IPS-11a (cell line): ENCODE measurements around the gene CBL.
"Not testable (repeated sequence)": the region's sequence is repeated elsewhere in the genome, so short reads cannot be mapped to it uniquely, and the experiment has no call there.

Source experiments
- H3K4me3 ChIP-seq: one replicate; pipeline ENCODE4 v1.5.1; 2013; ENCODE audit warnings: low read depth, low read length, control low read depth

Gene CBL

DNA sequence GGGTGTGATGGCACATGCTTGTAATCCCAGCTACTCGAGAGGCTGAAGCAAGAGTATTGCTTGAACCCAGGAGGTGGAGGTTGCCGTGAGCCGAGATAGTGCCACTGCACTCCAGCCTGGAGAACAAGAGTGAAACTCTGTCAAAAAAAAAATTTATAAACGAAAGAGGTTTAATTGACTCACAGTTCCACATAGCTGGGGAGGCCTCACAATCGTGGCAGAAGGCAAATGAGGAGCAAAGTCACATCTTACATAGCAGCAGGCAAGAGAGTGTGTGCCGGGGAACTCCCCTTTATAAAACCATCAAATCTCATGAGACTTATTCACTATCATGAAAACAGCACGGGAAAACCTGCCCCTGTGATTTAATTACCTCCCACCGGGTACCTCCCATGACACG lies 21.7 kb upstream of the CBL start:
- H3K4me3 ChIP-seq, result not testable (repeated sequence)

DNA sequence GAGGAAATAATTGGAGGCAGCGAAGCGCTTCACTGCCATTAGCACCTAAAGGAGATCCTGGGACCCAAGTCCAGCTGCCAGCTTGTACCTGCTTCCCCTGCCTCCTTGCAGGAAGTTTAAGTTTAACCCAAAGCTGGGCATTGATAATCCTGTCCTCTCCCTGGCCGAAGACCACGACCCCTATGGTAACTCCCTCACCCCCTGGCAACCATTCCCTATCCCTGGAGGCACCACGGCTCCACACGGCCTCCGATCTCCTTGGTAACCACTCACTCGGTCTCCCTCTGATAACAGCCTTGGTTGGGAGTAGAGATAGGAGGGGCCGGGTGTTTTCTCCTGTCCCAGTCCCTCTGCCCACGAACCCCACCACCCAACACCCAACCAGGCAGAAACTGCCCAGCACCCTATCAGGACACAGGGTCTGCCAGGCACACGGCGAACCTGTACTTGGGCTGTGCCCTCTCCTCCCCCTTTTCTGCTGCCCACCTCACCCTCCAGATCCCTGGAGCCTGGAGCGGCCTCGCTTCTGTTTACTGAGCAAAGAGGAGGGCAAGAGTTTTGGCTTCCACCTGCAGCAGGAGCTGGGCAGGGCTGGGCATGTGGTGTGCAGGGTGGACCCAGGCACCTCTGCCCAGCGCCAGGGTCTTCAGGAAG lies 20.0 kb upstream of the CBL start:
- no peak overlapping the region for H3K4me3 ChIP-seq

DNA sequence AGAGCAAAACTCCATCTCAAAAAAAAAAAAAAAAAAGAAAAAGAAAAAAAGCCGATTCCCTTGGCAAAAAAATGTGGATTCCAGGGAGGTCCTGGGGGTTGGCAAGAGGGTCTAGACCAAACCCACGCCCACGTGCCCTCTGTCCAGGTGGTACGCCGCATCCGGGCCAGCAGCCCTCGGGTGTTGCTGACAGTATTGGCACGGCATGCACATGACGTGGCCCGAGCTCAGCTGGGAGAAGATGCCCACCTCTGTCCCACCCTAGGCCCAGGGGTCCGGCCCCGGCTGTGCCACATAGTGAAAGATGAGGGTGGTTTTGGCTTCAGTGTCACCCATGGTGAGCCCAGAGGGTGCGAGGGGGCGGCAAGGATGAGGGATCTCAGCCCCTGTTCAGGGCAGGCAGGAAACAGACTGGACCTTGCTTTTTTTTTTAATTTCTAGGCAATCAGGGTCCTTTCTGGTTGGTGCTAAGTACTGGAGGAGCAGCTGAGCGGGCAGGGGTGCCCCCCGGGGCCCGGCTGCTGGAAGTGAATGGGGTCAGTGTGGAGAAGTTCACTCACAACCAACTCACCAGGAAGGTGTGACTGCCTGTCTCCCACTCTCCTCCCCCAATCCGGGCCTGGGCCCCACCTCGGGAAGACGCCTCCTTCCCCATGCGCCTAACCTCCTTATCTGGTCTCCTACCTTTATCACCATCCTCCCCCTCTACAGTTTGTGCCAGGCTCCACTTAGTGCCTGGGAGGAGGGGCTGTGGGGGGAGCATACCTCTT lies 18.8 kb upstream of the CBL start:
- no peak overlapping the region for H3K4me3 ChIP-seq

DNA sequence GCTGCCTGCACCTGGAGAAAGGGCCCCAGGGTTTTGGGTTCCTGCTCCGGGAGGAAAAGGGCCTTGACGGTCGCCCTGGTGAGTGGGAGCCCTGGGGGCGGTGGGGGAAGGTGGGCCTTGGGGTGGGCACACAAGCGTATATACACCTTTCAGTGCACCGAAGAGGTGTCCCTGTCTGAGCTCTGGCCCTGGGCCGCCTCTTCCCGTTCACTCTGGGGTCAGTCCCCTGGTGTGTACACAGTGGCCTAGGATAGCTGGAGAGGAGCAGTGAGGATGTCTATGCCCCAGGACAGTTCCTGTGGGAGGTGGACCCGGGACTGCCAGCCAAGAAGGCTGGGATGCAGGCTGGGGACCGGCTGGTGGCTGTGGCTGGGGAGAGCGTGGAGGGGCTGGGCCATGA lies 18.1 kb upstream of the CBL start:
- no peak overlapping the region for H3K4me3 ChIP-seq

DNA sequence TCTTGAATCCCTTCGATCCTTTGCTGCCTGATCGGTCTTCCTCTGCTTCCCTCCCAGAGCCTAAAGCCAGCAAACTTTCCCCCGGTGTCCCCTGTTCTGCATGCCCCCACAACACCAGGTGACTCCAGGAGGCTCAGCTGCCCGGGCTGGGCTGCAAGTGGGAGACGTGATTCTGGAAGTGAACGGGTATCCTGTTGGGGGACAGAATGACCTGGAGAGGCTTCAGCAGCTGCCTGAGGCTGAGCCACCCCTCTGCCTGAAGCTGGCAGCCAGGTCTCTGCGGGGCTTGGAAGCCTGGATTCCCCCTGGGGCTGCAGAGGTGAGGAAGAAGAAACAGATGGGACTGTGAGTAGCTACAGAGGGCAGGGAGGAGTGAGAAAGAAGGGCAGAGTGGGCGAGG lies 17.3 kb upstream of the CBL start:
- no peak overlapping the region for H3K4me3 ChIP-seq

DNA sequence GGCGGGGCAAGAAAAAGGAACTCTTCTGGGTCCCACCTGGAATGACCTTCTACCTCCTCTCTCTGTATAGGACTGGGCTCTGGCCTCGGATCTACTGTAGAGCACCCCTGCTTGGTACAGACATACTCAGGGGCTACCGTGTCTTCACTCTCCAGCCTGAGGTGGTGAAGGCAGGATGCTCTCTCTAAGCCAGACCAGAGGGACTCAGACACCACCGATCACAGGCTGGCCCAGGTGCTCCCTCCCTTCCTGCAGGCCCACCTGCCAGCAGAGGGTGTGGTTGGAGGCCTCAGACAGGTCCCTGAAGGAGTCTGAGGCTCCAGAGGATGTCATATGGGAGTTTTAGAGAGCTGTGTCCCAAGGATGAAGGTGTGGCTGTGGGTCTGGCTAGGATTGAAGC lies 16.7 kb upstream of the CBL start:
- H3K4me3 ChIP-seq, result no peak overlapping the region

DNA sequence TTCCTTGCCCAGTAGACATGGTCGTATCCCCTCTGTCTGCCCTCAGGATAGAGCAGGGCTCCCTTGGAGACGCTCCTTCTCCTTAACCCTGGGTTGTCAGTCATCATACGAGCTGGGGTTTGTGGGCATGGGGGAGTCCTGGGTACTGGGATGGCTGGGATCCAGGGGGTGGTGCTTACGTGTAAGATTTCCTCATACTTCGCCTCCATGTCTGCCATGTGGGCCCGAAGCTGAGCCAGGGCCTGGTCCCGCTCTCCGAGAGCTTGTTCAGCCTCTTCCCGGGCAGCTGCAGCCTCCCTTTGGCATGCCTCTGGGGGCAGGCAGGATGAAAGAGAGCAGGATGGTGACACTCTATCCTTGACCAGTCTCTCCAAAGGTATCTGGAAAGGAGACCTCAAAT lies 15.6 kb upstream of the CBL start:
- H3K4me3 ChIP-seq, result no peak overlapping the region

DNA sequence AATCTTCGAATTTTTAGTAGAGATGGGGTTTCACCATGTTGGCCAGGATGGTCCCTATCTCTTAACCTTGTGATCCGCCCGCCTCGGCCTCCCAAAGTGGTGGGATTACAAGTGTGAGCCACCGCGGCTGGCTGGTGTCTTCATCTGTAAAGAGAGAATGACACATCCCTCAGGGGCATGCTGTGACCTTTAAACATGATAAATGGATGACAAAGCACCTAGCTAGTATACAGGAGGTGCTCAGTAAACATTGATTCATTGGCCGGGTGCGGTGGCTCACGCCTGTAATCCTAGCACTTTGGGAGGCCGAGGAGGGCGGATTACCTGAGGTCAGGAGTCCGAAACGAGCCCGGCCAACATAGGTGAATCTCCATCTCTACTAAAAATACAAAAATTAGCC lies 14.9 kb upstream of the CBL start:
- not testable (repeated sequence) for H3K4me3 ChIP-seq

DNA sequence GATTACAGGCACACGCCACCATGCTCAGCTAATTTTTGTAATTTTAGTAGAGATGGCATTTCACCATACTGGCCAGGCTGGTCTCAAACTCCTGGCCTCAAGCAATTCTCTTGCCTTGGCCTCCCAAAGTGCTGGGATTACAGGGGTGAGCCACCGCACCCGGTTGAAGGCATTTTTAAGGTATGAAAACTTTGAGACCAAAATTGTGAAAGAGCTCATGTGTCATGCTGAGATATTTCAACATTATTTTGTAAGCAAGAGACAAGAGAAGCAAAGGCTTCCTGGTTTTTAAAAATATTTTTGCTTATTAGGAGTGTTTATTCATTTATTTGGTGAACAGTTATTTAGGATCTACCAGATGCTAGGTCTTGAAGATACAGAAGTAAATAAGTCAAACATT lies 14.0 kb upstream of the CBL start:
- H3K4me3 ChIP-seq, result no peak overlapping the region

DNA sequence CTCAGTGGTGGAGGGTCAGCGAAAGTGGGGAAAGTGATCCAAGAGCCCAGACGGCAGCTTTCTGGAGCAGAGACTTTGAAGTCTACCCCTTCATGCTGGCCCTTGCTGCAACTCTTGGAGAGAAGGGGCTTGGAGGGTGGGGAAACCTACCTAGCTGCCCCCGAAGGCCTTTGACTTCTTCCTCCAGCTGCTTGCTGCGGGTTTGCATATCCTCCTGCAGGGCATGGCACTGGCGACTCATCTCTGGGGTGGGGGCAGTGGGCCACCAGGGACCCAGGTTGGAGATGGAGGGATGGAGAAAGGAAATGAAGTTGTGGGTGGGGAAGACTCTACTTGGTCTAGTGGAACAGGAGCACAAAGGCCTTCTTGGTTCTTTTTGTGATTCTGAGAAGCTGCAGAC lies 13.1 kb upstream of the CBL start:
- no peak overlapping the region for H3K4me3 ChIP-seq

DNA sequence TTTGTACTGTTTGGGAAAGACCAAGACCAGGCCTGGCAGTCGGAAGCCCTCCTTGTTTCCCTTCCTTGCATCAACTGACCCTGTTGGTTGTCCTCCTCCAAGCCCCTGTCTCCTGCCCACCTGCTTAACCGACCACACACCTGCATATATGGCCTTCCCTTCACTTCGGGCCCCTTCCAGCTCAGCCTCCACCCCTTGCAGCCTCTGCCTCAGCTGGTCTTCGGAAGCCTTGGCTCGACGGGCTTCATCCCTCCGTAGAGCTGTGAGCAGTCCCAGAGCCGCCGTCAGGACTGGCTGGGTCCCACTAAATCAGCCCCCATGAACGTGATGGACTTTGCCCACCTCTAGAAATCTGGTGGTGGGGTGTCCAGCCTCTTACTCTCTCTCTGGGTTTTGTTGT lies 12.5 kb upstream of the CBL start:
- no peak overlapping the region for H3K4me3 ChIP-seq

DNA sequence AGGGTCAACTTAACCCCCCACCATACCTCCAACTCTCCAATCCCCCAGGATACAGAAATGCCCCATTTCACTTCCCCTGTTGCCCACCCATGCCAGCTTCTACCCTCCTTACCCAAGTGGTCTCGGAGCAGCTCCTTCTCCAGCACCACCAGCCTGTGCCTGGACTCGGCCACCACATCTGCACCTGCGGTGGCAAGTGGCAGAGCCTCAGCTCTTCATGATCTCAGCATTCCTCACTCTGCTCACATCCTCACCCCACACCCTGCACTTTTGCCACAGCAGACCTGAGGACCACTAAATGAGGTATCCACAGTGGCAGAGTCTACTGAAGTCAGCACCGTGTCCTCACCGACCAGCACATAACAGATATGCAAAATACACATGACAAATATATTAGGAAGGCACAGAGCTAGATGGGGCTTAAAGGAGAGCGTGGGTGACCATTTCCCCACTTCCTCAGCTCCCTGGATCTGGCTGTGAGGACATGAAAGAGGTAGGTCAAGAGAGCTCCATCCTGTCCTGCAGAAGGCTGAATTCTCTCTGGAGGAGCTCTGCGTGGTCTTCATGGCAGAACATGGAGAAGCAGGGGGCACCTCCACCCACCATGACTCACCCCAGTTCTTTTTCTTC lies 11.2 kb upstream of the CBL start:
- H3K4me3 ChIP-seq, result no peak overlapping the region

DNA sequence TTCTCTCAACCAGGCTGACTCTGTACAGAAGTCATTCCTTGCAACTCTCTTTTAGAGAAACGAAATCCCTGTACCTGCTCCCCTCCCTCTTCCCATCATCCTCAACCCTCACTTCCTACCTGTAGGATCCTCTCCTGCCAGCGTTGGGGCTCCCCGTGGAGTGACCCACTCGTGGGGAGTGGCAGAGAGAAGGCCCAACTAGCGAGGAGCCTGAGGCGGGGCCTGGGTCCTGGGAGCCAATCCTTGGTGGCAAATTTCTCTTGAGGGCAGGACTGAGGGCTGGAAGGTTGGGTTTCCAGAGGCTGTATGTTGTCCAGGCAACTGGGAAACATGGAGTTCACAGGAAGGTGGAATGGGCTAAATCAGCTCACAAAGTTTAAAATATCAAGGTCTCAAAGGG lies 10.5 kb upstream of the CBL start:
- H3K4me3 ChIP-seq, result no peak overlapping the region

DNA sequence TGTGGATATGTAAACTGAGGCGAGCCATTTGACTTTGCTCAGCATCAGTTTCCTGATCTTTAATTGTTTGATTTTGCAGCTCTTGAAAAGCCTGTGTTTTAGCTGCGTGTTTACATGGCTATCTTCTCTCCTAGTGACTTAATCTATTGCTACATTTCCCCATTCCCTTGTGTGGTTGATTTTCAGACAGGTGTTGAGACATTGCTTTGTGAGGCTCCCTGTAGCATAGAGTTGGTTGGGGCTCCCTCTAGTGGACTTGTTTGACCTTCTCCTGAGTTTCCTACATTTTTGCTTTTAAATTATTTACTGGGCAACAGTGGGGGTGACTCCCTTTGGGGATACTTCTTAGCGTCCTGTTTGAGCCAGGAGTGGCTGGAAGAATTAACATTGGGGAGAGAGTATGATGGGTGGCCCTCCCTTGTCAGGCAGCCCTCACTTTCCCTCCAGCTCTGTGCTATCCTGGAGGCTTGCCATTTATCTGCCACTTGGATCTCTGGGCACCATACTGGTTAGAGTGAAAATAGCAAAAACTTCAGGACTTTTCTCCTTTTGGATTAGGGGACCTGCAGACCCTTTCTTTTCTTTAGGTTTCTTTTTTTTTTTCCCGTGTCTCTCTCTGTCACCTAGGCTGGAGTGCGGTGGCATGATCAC lies 9.2 kb upstream of the CBL start:
- H3K4me3 ChIP-seq, result no peak overlapping the region

DNA sequence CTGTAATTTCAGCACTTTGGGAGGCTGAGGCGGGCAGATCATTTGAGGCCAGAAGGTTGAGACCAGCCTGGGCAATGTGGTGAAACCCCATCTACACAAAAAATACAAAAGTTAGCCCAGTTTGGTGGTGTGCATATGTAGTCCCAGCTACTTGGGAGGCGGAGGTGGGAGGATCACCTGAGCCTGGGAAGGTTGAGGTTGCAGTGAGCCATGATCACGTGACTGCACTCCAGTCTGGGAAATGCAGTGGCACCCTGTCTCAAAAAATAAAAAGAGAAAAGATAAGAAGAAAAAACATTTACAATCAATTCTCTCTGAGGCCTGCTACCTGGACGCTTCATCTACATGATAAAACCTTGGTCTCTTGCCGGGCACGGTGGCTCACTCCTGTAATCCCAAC lies 7.2 kb upstream of the CBL start:
- H3K4me3 ChIP-seq, result no peak overlapping the region

DNA sequence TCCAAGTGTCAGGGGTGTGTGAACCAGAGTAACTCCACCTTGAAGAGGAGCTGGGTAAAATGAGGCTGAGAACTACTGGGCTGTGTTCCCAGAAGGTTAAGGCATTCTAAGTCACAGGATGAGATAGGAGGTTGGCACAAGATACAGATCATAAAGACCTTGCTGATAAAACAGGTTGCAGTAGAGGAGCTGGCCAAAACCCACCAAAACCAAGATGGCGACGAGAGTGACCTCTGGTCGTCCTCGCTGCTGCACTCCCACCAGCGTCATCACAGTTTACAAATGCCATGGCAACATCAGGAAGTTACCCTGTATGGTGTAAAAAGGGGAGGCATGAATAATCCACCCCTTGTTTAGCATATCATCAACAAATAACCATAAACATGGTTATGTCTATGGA lies 4.9 kb upstream of the CBL start:
- not testable (repeated sequence) for H3K4me3 ChIP-seq

DNA sequence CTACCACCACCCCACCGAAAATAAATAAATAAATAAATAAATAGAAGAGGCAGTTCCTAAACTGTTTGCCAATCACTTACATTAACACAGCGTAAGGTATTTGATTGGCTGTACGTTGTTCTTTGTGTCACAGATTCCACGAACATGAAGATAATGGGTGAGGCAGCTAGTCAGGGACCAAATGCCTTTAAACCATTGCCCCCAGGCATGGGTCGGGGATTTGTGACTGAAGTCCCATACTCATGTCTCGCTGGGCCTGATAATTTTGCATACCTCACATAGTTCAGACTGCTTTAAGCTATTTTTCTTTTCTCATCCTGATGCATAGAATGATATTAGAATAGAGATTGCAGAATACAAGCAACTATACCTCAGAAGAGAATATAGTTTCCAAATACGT lies 3.6 kb upstream of the CBL start:
- H3K4me3 ChIP-seq, result no peak overlapping the region

DNA sequence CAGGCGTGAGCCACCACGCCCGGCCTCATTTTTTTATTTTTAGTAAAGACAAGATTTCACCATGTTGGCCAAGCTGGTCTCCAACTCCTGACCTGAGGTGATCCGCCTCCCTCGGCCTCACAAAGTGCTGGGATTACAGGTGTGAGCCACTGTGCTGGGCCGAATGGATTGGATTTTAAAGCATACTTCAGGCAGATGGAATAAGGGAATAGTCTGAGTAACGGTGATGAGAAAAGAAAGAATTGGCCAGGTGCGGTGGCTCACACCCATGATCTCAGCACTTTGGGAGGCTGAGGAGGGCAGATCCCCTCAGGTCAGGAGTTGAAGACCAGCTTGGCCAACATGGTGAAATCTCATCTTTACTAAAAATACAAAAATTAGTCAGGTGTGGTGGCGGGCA lies 2.1 kb upstream of the CBL start:
- H3K4me3 ChIP-seq, result no peak overlapping the region

DNA sequence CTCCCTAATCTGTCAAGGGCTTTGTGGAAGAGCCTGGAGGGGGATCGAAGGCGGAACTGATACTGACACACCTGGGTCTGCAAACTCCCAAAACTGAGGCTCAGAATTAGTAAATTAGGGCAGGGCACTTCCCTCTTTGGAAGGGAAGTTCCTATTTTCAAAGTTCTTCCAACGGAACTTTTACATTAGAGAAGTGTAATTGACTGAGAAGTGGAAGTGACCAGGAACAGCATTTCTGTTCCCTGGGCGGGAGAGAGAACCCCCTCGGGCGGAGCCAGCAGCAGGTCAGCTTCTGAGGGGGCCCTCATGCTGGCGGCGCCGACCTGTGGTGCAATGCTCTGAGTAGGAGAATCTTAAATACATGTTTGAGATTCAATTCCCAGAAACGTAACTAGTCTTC lies 1.1 kb upstream of the CBL start:
- H3K4me3 ChIP-seq, result no peak overlapping the region

DNA sequence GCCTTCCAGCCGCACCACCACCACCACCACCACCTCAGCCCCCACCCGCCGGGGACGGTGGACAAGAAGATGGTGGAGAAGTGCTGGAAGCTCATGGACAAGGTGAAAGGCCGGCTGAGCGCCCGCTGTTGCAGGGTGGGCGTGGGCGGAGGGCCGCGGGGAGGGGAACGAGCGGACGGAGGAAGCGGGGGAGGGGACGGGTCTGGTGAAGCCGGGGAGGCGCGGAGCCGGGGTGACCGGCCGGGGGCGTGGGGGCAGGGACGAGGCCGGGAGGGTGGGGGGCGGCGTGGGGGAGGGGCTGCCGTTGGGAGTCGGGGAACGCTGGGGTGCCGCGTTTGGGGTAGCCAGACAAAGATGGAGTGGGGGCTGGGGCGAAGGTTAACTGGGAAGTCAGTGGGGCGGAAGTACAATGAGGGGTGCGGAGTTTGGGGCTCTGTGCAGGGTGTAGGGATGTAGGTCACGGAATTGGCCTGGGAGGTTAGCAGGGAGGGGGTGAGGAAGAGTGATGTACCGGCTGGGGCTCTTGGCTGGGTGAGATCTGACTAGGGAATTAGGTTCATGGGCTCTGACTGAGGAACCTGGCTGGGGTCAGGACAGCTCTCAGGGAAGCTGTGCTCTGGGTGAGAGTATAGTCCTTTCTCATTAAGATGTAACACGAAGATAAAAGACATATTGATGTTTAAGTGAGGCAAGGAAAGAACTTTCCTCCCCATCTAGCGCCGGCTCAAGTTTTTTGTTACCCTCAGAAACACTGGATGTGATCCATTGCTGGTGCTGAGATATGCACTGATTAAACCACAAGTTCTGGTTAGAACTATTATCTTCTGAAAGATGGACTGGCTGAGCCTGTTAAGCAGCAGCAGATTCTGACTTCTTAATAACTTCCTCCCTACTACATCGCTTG lies 624 bp downstream of the CBL start:
- H3K4me3 ChIP-seq, result peak overlapping the region; percentile 90

DNA sequence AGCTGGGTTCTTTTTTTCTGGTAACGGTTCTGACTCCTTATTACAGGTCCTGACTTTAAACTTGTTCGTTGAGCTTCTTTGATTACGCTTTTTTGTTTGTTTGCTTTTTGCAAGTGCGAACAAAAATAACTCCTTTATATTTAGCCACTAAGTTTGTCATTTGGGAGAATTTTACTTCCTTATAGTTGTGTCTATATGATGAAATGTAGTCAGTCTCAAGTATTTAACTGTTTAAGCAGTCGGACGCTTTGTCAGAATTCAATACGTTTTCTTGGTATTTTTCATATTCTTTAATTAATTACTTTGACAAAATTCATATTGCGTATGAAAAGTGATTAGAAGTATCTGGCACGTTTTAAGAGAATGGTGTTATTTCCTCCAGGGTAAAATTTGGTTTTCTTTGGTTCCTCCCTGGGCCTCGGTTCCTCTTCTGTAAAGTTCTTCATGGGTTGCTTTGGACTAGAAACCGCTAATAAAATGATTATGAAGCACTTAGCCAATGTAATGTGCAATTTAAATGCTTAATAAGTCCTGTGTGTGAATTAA lies 1.3 kb downstream of the CBL start:
- H3K4me3 ChIP-seq, result peak overlapping the region; percentile 90
